ENCODE results near the gene LMAN1L.

Gene LMAN1L

DNA sequence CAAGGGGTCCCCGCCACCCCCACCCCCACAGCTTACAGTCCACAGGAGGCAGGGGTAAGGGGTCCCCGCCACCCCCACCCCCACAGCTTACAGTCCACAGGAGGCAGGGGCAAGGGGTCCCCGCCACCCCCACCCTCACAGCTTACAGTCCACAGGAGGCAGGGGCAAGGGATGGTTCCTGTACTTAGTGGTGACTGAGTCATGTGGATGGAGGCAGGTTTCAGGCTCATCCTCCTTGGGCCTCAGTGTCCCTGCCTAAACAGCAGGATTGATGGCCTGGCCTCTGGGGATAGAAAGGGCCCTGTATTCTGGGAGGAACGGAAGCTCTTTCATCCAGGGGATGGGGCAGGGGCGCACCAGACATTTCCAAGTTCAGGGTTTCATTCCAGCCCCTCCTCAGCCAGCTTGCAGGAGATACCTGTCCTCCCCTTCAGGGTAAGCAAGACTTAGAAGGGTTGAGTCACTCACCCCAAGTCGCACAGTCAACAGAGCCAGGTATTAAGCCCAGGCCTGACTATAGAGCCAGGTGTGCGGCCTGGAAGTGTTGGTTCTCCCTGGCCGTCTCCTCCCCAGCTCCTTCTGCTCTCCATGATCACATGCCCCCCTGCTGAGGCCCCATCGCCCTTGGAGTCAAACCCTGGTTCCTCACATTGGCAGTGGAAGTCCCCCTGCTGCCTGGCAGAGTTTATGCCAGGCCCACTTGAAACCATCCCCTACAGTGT lies 18.2 kb upstream of the LMAN1L start:
- DNase-seq: no peak

DNA sequence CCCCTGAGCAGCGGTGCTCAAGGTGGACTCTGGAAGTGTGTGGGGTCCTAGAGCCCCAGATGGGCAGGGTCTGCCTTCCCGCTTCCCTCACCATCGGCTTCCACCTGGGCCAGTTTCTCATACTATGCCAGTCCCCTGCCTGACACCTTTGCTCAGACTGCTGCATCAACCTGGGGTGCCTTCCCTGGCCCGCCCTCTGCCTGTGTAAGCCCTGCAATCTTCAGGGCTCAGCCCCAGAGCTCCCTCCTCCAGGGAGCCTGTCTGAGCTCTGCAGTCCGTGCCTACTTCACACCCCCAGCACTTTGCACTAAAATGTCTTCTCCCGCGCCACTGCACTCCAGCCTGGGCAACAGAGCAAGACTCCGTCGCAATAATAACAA lies 17.7 kb upstream of the LMAN1L start:
- no peak for DNase-seq

DNA sequence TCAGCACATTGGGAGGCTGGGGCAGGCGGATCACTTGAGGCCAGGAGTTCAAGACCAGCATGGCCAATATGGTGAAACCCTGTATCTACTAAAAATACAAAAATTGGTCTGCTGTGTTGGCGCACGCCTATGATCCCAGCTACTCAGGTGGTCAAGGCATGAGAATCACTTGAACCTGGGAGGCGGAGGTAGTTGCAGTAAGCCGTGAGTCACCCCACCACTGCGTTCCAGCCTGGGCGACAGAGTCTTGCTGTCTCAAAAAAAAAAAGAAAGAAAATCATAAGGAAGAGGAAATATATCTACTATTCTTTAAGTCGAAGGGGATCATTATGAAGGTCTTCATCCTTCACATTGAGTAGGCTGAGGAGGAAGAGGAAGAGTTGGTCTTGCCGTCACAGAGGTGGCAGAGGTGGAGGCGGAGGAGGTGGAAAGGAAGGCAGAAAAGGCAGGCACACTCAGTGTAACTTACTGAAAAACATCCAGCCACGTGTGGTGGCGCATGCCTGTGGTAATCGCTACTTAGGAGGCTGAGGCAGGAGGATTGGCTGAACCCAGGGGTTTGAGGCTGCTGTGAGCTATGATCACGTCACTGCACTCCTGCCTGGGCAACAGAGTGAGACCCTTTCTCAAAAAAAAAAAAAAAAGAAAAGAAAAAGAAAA lies 16.5 kb upstream of the LMAN1L start:
- DNase-seq: peak; percentile 48

DNA sequence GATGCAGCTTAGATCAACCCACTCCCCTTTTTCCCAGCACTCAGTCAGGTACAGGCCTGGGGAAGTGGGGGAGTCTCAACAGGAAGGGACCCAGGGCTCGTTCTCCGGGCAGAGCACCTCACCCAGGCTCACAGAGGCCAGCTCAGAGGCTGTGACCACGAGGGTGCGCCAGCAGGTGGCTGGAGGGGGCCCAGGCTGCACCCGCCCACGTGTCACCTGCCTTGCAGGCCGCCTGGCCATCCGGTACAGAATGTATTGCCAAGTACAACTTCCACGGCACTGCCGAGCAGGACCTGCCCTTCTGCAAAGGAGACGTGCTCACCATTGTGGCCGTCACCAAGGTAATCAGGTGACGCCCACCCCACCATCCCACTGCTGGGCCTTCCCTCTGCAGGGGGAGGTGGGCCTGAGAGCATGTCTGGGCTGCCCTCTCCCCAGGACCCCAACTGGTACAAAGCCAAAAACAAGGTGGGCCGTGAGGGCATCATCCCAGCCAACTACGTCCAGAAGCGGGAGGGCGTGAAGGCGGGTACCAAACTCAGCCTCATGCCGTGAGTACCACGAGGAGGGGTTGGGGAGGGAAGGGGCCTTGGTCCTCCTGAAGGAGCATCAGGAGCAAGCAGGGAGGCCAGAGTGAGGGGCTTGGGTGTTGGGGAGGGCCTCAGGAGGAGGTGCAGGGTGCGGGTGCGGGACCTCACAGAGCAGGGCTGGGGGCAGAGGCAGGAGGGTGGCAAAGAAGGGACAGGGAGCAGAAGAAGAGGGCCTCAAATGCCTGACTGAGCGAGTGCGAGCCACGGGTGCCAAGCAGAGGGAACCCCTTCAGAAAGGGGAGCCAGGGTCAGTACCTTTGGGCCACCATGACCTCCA lies 14.0 kb upstream of the LMAN1L start:
- DNase-seq: no peak

DNA sequence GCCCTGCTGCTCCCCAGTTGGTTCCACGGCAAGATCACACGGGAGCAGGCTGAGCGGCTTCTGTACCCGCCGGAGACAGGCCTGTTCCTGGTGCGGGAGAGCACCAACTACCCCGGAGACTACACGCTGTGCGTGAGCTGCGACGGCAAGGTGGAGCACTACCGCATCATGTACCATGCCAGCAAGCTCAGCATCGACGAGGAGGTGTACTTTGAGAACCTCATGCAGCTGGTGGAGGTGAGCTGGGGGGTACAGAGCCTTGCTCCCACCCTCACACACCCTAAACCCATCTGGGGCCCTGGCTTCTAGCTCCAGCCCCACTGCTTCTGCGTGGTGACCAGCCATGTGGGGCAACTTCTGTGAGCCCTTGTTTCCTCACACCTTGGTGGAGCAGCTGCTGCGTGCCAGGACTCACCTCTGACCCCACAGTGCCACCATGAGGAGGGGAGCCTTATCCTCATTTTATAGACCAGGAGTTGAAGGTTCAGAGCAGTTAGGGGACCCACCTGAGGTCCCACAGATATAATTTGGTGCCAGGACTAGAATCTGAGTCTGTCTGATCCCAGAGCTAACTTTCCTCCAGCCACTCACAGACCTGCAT lies 13.3 kb upstream of the LMAN1L start:
- peak; percentile 50 for DNase-seq

DNA sequence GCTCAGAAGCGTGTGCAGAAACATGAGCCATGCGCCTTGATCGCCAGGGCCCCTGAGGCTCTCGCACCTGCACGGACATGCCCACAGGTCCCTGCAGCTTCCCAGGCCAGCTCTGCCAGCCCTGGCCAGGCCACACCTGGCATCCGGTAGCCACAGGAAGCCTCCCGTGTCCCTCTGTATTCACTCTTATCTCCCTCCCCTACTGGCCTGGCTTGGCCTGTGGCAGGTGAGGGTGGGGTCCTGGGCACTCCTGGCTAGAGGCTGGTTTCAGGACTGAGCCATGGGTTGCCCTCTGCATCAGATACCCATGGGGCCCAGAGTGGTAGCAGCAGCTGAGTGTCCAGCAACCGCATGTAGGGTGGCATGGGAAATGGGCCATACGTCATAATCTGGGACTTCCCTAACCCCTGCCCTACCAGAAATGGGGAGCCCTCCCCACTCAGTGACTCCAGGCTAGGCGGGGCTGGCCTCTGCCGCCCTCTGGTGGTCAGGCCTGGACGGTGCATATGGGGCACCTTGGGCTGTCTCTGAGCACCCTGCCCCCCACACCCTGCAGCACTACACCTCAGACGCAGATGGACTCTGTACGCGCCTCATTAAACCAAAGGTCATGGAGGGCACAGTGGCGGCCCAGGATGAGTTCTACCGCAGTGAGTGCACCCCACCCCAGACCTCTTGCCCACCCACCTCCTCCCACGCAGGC lies 12.6 kb upstream of the LMAN1L start:
- DNase-seq: peak; percentile 92

DNA sequence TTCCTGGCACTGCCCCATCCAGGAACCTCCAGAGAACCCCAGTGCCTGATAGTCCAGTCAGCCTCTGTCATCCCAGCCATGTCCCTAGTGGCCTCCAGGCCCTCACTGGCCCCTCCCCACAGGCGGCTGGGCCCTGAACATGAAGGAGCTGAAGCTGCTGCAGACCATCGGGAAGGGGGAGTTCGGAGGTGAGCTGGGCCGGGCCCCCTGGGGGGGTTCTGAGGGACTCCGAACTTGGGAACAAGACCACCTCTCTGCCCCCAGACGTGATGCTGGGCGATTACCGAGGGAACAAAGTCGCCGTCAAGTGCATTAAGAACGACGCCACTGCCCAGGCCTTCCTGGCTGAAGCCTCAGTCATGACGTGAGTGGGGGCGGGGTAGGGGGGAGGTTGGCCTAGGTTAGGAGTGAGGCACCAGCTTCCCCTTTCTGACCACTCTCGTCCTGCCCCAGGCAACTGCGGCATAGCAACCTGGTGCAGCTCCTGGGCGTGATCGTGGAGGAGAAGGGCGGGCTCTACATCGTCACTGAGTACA lies 12.0 kb upstream of the LMAN1L start:
- DNase-seq: no peak

DNA sequence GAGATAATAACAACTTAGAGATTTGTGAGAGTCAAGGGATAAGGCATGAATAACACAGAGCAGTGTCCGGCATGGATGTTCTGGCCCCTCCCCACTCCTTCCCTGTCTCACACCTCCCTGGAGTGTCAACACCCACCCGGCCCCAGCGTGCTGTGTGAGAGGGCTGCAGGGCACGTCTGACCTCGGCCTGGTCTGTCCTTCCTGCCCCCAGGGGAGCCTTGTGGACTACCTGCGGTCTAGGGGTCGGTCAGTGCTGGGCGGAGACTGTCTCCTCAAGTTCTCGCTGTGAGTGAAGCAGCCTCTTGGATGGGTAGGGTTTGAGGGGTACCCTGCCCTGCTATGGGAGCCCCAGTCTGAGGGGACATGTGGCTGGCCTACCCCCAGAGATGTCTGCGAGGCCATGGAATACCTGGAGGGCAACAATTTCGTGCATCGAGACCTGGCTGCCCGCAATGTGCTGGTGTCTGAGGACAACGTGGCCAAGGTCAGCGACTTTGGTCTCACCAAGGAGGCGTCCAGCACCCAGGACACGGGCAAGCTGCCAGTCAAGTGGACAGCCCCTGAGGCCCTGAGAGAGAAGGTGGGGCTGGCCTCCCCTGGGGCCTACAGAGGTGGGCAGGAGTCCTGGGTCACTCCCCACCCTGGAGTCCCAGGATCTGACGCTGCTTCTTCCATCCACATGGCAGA lies 11.2 kb upstream of the LMAN1L start:
- no peak for DNase-seq

DNA sequence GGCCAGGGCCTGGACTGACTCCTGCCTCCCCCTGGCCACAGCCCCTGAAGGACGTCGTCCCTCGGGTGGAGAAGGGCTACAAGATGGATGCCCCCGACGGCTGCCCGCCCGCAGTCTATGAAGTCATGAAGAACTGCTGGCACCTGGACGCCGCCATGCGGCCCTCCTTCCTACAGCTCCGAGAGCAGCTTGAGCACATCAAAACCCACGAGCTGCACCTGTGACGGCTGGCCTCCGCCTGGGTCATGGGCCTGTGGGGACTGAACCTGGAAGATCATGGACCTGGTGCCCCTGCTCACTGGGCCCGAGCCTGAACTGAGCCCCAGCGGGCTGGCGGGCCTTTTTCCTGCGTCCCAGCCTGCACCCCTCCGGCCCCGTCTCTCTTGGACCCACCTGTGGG lies 10.3 kb upstream of the LMAN1L start:
- no peak for DNase-seq

DNA sequence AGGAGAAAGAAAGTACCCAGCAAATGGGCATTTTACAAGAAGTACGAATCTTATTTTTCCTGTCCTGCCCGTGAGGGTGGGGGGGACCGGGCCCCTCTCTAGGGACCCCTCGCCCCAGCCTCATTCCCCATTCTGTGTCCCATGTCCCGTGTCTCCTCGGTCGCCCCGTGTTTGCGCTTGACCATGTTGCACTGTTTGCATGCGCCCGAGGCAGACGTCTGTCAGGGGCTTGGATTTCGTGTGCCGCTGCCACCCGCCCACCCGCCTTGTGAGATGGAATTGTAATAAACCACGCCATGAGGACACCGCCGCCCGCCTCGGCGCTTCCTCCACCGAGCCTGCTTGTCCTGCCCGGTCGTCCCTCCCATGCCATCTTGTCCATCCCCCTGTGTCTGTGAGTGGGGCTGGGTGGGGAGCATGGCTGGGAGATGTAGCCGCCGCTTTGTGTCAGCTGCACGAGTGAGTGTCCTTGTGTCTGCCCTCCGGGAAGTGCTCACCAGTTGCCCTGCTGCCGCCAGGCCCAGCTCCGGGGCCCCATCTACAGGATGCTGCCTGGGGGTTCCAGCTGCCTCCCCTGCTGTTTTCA lies 9.7 kb upstream of the LMAN1L start:
- DNase-seq: no peak

DNA sequence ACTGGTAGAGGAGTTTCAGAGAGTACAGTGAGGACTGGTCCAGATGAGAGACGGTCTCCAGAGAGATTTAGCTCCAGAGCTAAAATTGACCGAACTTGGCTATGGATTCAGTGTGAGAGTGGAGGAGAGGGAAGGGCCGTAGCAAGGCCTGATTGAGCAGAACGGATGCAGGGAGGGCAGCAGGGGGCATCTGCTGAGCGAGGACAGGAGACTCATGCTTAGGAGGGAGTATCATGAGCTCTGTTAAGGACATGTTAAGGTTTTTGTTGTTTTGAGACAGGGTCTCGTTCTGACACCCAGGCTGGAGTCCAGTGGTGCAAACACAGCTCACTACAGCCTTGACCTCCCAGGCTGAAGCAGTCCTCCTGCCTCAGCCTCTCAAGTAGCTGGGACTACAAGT lies 7.7 kb upstream of the LMAN1L start:
- no peak for DNase-seq

DNA sequence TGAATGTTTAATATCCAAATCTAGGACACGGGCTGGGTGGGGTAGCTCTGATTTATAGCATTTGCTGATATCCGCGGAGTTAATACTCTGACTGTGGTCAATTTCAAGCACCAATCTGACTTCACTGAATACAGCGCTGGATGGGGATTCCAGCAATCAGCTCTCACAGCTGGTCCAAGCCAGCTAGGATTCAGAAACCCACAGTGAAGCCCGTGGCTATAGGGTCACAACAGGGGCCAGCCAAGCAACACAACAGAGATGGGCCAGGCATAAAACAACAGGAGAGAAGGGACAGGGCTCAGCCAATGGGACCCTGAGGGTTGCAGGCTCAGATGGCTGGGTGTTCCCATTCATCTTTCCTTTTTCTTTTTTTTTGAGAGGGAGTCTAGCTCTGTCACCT lies 5.4 kb upstream of the LMAN1L start:
- no peak for DNase-seq

DNA sequence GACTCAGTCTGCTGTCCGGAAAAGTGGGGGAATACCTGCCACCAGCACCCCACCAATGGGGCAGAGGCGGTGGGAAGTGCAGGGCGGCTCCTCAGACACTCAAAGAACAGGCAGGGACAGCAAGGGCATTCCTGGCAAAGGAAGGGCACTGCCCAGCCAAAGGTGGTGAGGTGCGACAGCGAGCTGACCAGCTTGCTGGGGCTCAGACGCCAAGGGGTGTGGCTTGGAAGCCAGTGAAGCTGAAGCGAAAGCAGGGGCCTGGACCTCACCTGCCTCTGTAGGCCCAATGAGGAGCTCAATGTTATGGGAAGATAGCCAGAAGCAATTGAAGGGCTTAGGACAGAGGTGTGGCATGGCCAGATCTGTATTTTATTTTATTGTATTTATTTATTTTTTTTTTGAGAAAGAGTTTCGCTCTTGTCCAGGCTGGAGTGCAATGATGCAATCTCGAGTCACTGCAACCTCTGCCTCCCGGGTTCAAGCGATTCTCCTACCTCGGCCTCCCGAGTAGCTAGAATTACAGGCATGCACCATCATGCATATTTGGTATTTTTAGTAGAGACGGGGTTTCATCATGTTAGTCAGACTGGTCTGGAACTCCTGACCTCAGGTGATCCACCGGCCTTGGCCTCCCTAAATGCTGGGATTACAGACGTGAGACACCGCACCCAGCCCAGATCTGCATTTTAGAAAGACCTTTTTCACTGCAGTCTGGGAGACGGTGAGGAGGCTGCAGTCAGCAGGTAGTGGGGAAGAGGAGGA lies 4.4 kb upstream of the LMAN1L start:
- DNase-seq: no peak

DNA sequence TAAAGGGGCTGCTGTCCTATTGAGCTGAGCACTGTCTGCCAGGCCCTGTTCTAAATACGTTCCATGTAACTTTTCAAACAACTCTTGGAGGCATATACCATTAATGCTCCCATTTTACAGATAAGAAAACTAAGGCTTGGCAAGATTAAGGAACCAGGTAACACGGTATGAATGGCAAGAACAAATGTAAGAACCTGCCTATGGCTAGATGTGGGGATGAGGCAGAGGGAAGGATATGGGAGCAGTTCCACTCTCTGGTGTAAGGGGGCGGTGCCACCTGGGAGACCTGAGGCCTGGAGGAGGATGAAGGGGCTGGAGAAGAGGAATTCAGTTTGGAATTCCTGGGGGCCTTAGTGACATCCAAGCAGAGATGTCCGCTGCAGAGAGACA lies 3.8 kb upstream of the LMAN1L start:
- no peak for DNase-seq

DNA sequence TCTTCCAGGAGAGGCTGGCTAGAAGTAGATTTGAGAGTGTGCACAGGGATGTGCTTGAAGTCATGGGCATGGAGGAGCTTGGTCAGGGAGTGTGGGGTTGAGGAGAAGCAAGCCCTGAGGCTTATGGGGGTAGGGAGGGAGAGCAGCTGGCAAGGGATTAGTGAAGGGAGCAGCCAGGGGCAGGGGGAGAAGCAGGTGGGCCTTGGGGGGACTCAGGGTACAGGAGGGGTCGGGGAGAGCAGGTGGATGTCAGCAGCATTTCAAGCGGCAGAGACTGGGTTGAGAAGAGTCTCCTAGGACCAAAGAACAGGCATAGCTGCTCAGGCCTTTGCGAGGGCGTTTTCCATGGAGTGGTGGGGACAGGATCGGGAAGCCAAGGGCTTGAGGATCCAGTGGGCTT lies 3.4 kb upstream of the LMAN1L start:
- no peak for DNase-seq

DNA sequence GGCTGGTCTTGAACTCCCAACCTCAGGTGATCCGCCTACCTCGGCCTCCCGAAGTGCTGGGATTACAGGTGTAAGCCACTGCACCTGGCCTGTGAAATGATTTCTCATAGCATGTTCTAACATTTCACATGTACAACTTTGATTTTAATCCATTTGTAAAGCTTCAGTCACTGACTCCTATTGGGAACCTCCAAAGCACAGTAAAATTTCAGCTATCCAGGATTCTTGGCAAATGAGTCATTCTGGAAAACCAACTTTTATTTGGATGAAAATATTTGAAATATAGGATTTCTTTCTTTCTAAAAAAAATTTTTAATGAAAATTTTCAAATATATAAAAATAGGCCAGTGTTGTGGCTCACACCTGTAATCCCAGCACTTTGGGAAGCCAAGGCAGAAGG lies 2.7 kb upstream of the LMAN1L start:
- DNase-seq: no peak

DNA sequence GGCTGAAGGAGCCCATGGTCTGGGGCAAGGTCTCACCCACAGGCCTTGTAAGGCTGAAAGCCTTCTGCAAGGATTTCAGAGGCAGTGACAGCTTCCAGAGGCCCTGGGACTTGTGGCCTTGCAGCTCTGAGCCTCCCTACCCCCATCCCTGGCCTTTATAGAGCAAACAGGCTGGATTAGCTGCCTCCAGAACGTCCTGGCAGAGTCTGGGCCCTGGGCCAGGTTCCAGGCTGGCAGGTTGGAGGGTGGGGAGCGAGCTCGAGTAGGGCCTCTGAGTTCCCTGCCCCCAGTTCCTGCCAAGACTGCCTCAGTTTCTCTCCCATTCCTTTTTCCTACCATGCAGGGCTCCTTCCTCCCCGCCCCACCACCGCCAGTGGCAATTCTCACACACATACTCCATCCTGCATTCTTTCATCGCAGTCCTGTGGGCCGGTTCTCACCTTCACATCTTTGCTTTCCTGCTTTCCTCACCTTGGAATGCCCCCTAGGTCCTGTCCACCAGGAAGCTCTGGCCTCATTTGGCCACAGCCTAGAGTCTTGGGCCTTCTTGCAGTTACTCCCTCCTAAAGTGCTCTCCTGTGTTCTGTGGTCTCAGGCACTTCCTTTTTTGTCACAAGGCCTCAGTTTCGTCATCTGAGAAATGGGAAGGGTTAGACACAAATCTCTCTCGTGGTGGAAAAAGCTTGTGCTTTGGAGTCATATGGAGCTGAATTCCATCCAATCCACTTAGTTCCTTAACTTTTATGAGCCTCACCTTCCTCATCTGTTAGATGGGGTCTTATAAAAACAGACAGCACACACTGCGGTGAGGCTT lies 2.7 kb downstream of the LMAN1L start:
- DNase-seq: no peak

DNA sequence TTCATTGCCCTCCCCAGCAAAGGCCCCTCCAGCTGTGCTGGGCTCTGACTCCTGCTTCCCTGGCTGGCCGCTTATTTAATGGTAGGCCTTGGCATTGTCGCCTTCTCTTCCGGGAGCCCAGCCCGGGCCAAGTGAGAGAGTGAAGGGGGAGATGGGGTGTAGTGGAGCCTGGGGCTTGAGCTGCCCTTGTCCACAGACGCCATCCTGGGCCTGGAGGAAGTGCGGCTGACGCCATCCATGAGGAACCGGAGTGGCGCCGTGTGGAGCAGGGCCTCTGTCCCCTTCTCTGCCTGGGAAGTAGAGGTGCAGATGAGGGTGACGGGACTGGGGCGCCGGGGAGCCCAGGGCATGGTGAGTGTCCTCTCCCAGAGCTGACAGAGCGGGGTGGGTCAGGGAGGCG lies 3.3 kb downstream of the LMAN1L start:
- DNase-seq: no peak

DNA sequence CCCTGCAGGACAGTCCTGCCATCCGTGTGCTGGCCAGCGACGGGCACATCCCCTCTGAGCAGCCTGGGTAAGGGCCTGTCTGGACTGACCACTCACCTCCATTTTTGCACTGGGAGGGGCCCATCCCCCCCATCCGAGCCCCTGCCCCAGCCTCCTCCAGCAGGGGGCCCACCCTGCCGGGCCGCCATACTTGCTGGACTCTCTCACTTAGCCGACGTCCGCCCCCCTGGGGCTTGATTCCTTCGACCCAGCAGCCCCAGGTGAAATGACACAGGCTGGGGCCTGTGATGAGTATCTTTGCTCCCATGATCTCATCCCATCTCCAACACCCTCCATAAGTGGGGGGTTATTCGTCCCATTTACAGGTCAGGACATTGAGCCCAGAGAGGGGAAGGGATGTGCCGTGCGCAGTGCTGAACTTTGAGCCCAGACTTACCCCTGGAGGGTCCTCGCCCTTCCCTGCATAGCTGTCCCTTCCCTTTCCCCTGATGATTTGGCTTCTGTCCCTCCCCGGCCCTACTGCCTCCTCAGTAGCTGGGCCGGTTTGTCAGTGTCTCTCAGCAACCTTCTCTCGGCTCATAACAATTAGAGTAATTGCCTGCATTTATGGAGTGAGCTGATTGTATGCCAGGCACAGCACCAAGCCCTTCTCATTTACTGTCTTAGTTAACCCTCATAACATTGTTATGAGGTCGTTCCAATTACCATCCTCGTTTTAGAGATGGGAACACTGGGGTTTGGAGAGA lies 4.2 kb downstream of the LMAN1L start:
- no peak for DNase-seq

Measured in CD4-positive, alpha-beta T cell treated with Interleukin-10 for 1 hour (primary cell).